Hypothalamus (tissue), 51 donors: Measurements from ENCODE around the gene TBL1XR1.
"Not testable (repeated sequence)": the region's sequence is repeated elsewhere in the genome, so short reads cannot be mapped to it uniquely, and the experiment has no call there.

Experiments used
- DNase-seq, 51 donors: peaks; one replicate each; lab custom pipeline; 2025; lab: John Stamatoyannopoulos, UW

Gene TBL1XR1

DNA sequence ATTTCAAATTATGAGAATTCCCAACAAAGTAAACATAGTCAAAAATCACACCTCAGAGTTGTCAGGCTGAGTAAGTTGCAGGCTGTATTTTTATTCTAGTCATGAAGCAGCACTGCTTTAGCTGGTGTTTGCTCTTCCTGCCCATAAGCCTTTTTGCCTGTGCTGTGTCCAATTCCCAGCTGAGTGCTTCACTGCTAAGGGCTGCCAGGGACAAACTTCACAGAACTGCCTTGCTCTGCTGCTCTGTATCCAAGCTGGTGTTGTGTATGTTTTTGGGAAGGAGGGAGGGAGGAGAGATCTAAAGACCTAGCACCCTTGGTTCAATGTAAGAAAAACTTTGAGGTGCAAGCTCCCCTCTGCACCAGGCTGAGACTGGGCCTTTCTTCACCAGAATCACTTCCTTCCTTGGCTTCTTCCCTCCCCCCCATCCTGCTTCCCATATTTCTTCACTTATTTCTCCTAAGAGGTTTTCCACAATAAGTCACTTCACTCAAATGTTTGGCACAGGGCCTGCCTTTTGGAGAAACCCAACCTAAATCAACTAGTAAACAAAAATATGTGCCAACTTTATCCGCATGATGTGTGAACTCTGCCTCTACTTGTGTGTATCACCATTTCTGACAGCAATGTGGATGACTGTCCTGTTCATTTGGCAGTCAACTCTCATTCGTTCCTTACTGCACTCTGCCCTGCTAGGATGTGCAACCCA is 156.1 kb downstream of the TBL1XR1 start:
- DNase-seq = peak in 25 of 51 donors; percentile 1 to 61 (median 21)

DNA sequence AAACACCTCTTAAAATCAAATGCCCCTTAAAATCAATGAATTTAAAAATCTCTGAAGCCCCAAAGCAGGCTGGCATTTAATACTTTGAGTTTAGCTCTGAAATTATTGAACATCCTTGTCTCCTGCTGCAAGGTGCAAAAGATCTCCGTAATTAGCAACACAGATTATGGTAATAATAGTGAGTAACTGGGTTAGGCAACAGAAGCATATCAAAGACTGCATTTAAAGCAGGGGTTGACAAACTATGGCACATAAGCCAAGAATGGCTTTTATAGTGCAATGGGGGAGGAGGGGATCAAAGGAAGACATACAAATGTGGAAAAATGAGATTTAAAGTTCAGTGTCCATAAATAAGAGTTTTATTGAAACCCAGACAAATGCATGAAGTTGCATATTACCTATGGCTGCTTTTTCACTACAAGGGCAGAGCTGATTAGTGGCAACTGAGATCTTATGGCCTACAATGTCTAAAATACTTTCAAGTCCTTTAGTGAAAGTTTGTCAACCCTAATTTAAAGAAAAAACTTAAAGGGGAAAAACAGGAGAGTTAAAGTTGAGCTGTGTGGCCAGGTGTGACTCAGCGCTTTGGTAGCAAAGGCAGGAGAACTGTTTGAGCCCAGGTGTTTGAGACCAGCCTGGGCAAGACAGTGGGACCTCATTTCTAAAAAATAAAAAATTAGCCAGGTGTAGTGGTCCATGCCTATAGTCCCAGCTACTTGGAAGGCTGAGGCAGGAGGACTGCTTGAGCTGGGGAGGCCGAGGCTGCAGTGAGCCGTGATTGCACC is 157.6 kb downstream of the TBL1XR1 start:
- no peak for DNase-seq

DNA sequence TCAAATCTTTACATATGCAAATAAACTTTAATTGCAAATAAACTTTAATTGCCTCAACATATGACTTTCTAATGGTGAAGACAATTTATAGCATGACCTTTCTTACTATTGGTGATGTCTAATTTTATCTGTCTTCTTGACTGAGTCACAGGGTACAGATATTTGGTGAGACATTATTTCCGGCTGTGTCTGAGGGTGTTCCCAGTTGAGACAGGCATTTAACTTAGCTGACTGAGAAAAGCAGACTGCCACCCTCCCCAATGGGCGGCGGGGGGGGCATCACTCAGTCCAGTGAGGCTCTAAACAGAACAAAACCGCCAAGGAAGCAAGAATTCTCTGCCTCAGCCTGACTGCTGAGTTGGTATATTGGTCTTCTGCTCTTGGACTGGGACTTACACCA is 160.0 kb downstream of the TBL1XR1 start:
- no peak for DNase-seq

DNA sequence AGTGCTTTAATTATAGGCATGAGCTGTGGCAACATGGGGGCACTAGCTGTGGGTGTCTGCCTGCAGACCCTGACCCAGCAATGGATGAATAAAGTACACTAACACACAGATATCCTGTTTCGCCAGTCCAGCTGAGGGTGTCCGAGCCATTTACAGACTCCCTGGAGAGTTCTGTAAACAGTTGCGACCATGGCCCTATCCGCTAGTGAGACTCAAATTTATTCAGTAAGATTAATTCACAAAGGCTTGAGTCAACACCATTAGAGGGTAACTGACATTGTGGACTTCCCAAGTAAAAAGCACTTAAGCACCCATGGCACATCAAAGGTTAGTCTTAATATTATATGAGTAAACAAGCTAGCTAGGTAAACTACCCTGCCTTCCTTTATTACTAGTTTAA is 161.6 kb downstream of the TBL1XR1 start:
- no peak for DNase-seq

DNA sequence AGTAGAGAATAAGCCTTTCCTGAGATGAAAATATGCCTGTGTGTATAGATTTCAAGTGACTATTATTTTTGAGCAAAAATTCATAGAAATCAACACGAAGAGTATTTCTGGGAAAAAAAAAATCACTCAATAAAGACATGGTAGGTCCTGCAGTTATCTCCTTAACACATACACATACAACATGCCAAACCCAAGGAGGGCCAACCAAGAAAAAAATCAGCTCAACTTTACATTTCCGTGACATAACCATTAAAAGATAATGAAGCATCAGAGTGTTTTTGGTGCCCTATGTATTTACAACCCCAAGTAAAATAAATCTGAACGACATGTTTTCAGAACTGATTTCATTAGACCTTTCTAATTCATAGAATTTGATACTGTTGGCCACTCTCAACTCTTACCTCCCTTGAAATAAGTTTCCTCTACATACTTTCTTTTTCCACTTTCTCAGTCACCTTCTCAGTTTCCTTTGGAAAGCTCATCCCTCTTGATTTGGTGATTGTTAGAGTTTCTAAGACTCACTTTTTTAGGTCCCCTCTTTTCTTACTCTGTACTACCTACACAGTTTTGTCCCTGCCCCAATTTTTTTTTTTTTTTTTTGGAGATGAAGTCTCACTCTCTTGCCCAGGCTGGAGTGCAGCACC is 162.3 kb downstream of the TBL1XR1 start:
- no peak for DNase-seq

DNA sequence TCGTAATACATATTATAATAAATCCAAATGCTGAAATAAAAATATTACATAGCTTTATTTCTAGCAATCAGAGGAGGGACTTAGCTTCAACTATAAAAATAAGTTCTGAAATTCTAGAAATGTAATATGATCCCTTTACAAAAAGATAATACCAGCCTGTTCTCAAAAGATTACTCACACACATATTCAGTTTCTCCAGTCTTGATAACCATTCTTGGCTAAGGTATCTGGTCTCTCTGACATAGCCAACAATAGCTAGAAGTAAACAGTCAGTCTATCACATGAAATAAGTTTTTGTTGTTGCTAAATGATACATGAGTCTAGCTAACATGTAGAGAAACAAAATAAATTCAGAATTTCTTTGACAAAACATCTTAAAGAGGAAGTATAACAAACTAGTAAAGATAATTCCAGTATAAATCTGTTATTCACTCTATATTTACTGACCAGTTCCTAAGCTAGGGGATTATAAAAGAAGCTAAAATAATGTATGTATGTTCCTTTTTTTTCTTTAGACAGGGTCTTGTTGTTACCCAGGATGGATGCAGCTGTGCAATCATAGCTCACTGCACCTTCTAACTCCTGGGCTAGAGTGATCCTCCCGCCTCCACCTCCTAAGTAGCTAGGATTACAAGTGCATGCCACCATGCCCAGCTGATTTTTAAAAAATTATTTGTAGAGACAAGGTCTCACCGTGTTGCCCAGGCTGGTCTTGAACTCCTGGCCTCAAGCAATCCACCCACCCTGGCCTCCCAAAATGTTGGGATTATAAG is 170.6 kb downstream of the TBL1XR1 start:
- DNase-seq = no peak

DNA sequence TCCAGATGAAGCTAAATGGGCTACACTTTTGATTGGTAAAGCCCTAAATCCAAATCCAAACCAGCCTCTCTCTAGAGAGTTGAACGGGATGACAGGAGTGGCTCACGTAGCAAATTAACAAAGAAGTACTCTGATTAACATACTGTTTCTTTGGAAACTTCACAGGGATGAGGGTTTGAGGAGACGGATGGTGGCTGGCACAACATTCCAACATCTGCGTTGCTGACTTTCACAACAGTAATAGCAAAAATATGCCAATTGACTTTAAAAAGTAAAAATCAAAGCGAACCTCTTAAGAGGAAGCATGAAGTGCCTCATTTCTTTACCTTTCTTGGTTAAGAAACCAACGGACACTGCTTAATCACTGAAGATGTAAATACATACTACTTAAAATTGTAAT is 181.4 kb downstream of the TBL1XR1 start:
- DNase-seq = no peak

DNA sequence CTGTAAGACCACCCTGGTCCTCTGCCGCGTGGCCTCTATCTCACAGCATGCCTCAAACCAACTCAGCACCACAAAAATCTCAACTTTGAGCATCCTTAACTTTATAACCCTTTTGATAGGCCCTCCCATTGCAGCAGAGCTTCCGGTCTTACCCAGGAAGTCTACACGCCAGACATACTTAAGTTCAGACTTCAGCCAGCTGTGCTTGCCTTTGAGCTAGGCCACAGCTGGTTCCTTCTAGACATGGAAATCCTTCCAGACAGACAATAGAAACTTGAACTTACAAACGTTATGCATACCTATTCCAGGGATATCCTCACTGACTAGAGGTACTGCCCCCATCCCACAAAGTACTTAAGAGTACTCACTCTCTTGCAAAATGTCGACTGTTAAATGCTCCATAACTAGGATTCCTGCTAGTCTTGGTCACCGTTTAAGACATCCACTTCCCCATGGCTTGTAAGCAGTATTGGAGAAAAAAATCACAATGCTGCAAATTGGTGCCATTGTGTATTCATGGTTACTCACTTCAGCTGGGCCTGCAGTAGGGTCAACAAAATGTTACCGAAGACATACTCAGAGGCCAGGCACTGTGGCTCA is 183.5 kb downstream of the TBL1XR1 start:
- DNase-seq = no peak

DNA sequence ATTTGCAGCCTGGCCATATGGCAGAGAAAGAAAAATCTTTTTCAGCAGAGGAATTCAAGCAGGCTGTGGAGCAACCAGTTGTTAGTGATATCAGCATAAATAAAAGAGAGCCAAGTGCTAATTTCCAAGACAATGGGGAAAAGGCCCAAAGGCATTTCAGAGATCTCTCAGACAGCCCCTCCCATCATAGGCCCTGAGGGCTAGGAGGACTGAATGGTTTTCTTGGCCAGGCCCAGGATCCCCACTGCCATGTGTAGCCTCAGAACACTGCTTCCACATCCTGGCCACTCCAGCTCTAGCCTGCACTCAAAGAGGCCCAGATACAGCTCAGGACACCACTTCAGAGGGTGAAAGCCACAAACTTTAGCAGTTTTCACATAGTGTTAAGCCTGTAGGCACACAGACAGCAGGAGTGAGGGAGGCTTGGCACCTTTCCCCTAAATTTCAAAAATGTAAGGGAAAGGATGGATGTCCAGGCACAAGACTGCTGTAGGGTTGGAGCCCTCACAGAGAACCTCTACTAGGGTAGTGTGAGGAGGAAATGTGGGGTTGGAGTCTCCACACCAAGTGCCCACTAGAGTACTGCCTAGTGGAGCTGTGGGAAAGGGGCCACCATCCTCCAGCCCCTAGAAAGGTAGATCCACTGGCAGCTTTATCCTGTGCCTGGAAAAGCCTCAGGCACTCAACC is 191.4 kb downstream of the TBL1XR1 start:
- no peak for DNase-seq

DNA sequence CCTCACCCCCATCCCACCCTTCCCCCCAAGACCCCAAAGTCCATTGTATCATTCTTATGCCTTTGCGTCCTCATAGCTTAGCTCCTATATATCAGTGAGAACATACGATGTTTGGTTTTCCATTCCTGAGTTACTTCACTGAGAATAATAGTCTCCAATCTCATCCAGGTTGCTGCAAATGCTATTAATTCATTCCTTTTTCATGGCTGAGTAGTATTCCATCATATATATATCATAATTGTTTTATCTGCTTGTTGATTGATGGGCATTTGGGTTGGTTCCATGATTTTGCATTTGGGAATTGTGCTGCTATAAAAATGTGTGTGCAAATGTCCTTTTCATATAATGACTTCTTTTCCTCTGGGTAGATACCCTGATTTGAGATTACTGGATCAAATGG is 197.1 kb downstream of the TBL1XR1 start:
- DNase-seq = not testable (repeated sequence)

DNA sequence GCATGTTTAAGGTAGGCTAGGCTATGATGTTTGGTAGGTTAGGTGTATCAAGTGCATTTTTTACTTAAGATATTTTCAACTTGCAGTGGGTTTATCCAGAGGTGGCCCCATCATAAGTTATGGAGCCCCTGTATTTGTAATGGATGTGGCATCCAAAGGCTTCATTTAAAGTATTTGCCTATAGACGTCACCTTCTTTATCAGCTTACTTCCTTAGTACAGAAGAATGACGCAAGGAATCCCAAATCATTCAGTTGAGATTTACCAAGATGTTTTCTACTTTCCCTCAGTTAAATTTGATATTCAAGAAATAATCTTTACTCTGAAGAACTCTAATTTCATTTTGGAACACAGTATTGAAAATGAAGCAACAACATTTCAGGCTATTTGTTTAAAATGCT is 201.3 kb downstream of the TBL1XR1 start:
- DNase-seq = no peak

DNA sequence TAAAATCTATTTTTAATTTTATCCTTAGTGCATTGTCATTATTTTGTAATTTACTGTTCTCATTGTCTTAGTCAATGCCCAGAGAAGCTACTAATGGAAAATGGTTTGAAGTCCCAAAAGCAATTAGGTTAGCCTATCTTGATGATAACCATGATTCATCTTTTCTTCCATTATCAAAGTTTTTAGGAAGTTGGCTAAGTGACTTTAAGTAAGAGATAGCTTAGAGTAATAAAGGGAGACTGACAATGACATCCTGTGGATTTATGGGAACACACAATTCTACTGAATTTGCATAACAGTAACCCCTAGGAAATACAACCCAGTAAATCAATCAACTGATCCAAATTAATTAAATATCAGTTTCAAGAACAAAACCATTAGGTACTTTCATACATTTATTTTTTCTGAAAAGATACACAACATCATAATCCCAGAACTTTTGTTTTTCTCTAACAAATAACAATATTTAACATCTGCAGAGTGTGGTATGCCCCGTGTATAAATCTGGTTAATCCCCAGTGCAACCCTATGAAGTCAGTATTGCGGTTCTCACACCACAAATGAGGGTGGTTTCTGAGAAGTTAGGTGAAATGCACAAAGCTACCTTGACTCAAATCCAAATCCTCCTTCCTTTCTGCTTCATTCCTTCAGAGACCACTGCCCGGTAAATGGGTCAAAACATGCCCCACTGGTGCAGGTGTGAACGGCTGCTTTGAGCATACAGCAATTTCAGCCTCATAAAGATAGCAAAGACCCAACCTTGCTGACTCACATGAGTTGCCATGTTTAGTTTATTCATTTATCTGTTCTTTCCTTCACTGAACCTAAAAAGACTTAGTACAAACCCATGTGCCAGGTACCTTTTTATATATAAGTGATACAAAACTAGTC is 202.1 kb downstream of the TBL1XR1 start:
- DNase-seq = no peak

DNA sequence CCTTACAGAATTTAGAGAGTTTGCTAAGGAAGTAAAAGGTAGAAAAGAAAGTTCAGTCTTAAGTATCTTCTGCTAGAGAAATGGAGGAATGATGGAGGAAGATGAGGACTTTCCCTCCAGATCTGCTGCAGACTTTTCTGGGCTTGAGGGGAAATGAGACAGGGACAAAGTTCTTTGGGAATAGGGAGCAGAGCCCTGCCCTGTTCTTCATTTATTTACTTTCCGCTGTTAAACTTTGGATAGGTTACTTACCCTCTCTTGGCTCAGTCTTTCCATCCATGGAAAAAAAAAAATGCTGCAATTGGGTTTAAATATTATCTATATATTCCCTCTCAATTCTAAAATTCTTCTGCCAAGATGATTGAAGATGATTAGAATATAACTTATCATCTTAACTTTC is 202.9 kb downstream of the TBL1XR1 start:
- DNase-seq = no peak

DNA sequence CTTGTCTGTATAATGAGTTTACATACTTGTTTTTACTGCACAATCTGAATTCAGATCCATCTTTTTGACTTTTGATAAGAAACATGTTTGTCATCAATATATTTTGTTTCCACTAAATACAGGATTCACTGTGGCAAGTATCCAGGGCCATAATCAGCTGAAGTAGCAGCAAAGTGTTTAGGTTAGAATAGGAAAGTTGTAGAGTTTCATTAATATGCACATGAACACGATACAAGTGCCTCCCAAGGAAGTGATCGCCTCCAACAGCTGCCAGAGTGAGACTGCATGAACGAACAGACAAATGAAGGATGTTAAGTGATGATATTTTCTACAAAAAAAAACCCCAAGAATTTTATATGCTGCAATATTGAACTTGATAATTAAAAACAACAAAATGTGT is 204.3 kb downstream of the TBL1XR1 start:
- DNase-seq = no peak

DNA sequence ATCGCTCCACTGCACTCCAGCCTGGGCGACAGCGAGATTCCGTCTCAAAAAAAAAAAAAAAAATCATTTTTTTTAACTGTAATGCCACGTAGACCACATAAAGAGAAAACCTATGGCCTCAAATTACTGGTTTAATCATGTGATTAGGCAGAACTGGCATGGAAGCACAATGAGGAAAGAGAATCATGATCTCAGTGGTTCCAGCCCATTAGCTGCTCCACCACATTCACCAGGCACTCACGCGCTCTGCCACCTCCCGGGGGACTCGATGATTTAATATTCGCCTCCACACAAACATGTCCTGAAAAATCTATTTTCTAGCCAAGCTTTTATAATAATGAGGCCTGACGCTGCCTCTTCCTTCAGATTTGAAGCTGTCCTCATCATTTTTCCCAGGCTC is 204.7 kb downstream of the TBL1XR1 start:
- no peak for DNase-seq

DNA sequence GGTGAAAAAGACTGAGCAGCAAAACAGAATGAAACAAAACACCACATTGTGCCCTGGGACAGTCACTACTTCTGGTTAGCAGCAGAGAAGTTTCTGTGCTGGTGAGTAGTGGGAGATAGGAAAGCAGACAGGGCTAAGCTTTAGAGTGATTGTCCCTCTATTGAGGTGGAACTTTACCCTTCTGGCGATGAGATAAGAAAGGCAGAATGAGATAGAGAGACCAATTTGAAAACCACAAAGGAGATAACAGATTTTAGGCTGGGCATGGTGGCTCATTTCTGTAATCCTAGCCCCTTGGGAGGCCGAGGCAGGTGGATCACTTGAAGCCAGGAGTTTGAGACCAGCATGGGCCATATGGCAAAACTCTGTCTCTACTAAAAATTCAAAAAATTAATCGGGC is 208.5 kb downstream of the TBL1XR1 start:
- no peak for DNase-seq

DNA sequence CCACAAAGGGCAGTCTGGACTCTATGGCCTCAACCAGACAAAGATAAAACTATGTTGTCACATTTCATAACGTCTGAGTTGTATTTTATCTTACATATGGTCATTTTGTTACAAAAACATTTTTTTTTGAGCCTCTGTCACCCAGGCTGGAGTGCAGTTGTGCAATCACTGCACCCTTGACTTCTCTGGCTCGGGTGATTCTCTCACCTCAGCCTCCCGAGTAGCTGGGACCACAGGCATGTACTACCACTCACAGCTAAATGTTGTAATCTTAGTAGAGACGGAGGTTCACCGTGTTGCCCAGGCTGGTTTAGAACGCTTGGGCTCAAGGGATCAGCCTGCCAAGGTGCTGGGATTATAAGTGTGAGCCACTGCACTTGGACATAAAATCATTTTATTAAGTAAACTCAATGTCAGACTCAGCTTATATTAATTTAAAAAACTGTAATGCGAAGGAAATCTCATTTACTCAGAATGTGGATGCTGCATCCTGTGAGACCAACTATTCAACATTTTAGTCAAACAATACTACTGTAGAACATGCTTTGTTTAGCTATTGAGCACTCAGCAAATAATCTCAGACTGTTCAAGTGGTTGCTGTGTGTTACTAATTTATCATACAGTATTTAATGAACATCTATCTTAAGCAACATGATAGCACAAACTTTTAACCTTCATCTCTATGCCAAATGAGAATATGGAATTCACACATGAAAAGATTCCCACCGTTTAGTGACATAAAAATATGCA is 209.2 kb downstream of the TBL1XR1 start:
- DNase-seq = no peak

DNA sequence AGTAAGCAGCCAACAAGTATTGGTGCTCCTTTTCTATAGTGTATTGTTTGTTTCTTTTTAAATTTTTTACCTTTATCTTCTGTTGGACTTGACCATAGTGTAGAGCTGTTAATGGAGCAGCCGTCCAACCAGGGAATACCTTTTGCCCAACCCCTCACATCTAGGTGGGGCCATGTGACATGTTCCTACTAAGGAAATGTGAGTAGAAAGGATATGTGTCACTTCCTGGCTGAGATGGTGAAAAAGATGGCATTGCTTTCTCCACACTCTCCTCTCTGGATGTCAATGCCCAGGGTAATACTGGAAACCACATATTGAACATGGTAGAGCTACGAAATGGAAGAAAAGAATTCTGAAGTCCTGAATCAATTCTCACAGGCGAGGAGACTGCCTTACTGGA is 218.8 kb downstream of the TBL1XR1 start:
- DNase-seq = no peak
